GM18870 (cell line): Measurements from ENCODE around the gene KRTAP4-11.
"Not testable (repeated sequence)": the region's sequence is repeated elsewhere in the genome, so short reads cannot be mapped to it uniquely, and the experiment has no call there.

Source experiments
- ATAC-seq: cut with Tn5 transposase; IDR thresholded peaks from one replicate; pipeline ENCODE4 v1.9.1; 2021; ENCODE audit warnings: moderate library complexity; ENCODE audit not compliant: unreplicated experiment

Gene KRTAP4-11

GRCh38 chr17:41117846-41118386 lies at the start of gene KRTAP4-11:
TSS of gene KRTAP4-11 (minus strand) at chr17:41118373. CDS start at chr17:41118315, 58 bp downstream.
- ATAC-seq, result not testable (repeated sequence)

- no peak for ATAC-seq
Measured at GRCh38 chr17:41167561-41167960, 49.4 kb upstream of the KRTAP4-11 start.

- ATAC-seq, result no peak
Measured at GRCh38 chr17:41163828-41164227, 45.7 kb upstream of the KRTAP4-11 start.

- ATAC-seq, result no peak
Measured at GRCh38 chr17:41160648-41161047, 42.5 kb upstream of the KRTAP4-11 start, which contains the start of gene KRTAP4-4. TSS of gene KRTAP4-4 (minus strand) at chr17:41160748. CDS start at chr17:41160691, 57 bp downstream.

- ATAC-seq, result not testable (repeated sequence)
Measured at GRCh38 chr17:41160190-41160589, 42.0 kb upstream of the KRTAP4-11 start.

GRCh38 chr17:41153856-41154255 lies 35.7 kb upstream of the KRTAP4-11 start:
- ATAC-seq, result no peak

GRCh38 chr17:41151525-41151924 lies 33.4 kb upstream of the KRTAP4-11 start:
- ATAC-seq, result no peak

- no peak for ATAC-seq
Measured at GRCh38 chr17:41150026-41150425, 31.9 kb upstream of the KRTAP4-11 start.

GRCh38 chr17:41149652-41149985 lies 31.4 kb upstream of the KRTAP4-11 start, which contains the start of gene KRTAP4-5:
TSS of gene KRTAP4-5 (minus strand) at chr17:41149825. CDS start at chr17:41149767, 58 bp downstream.
- no peak for ATAC-seq

- not testable (repeated sequence) for ATAC-seq
Measured at GRCh38 chr17:41148971-41149651, 30.9 kb upstream of the KRTAP4-11 start.

GRCh38 chr17:41147531-41148204 lies 29.5 kb upstream of the KRTAP4-11 start:
- no peak for ATAC-seq

- ATAC-seq, result no peak
Measured at GRCh38 chr17:41145261-41145660, 27.1 kb upstream of the KRTAP4-11 start.

GRCh38 chr17:41144846-41145245 lies 26.7 kb upstream of the KRTAP4-11 start:
- no peak for ATAC-seq

GRCh38 chr17:41141361-41141760 lies 23.2 kb upstream of the KRTAP4-11 start:
- ATAC-seq, result no peak

- no peak for ATAC-seq
Measured at GRCh38 chr17:41140360-41141131, 22.4 kb upstream of the KRTAP4-11 start, which contains the start of gene KRTAP4-6. TSS of gene KRTAP4-6 (minus strand) at chr17:41140544. CDS start at chr17:41140487, 57 bp downstream.

GRCh38 chr17:41139865-41140264 lies 21.7 kb upstream of the KRTAP4-11 start:
- not testable (repeated sequence) for ATAC-seq

GRCh38 chr17:41133880-41134735 lies 15.9 kb upstream of the KRTAP4-11 start:
- no peak for ATAC-seq

- ATAC-seq, result no peak
Measured at GRCh38 chr17:41131979-41132378, 13.8 kb upstream of the KRTAP4-11 start.

GRCh38 chr17:41127371-41127770 lies 9.2 kb upstream of the KRTAP4-11 start:
- ATAC-seq, result no peak

GRCh38 chr17:41126412-41126811 lies 8.2 kb upstream of the KRTAP4-11 start:
- ATAC-seq, result no peak
